Measurements from ENCODE around the gene ZNF225.
A peak's percentile ranks its signal among the peaks of the same experiment; 100 is the strongest.

The ZNF225 gene

DNA sequence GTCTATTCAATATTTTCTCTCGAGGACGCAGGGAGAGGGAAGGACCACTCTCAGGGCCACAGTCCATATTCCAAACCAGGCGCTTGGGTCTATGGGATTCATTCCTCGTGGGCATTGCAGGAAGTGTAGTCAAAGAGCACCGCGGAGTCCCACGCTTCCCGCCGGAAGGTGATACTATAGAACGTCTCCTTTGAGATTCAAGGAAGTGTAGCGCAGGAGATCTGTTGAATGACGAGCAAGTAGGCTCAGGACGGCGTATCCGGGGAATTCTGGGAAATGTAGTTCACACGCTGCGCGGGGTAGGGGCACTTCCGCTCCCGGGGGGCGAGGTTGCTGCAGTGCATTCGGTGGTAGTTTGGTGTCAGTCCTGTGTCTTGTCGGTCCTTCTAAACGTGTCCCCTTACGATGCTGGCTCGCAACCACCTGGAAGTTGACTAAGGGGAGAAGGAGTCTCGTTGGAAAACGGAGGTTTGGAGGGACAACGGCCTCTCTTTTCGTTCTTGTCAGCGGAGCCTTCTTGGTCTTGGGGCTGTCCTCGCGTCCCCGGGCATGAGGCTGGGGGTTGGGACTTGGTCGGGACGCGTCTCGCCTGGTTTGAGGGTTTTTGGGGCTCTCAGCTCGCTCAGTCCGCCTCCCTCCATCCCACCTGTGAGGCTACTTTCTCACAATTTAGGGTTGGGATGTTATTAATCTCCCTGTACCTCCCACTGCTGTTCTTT lies 41.2 kb upstream of the ZNF225 start, which contains the start of gene ZNF284 (continued):
- TF ChIP-seq, protein P1, sequence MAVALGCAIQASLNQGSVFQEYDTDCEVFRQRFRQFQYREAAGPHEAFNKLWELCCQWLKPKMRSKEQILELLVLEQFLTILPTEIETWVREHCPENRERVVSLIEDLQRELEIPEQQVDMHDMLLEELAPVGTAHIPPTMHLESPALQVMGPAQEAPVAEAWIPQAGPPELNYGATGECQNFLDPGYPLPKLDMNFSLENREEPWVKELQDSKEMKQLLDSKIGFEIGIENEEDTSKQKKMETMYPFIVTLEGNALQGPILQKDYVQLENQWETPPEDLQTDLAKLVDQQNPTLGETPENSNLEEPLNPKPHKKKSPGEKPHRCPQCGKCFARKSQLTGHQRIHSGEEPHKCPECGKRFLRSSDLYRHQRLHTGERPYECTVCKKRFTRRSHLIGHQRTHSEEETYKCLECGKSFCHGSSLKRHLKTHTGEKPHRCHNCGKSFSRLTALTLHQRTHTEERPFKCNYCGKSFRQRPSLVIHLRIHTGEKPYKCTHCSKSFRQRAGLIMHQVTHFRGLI (tag by site-specific recombination; IDR thresholded peaks at IDR 0.05), result no peak
- TF ChIP-seq ZNF416 (tag by site-specific recombination; IDR thresholded peaks at IDR 0.05) (peak; percentile 66; the same call in 1 of the 2 replicates), ZNF549 (tag by site-specific recombination; IDR thresholded peaks at IDR 0.05) (no peak), ZNF341 (tag by site-specific recombination; IDR thresholded peaks at IDR 0.05; ENCODE audit: low read depth) (peak; percentile 57; the same call in 1 of the 2 replicates), ZFP3 (tag by site-specific recombination; IDR thresholded peaks at IDR 0.05; ENCODE audit: low read depth) (no peak), ZXDB (tag by site-specific recombination; IDR thresholded peaks at IDR 0.05) (peak; percentile 97), ZSCAN30 (tag by site-specific recombination; IDR thresholded peaks at IDR 0.05) (peak; percentile 17), ZNF37A (tag by site-specific recombination; IDR thresholded peaks at IDR 0.05) (no peak), ZNF473 (tag by site-specific recombination; IDR thresholded peaks at IDR 0.05) (no peak), MZF1 (tag by site-specific recombination; IDR thresholded peaks at IDR 0.05; ENCODE audit: borderline replicate concordance) (peak; percentile 57), GFI1B (tag by site-specific recombination; IDR thresholded peaks at IDR 0.05) (no peak), KLF9 (tag by site-specific recombination; IDR thresholded peaks at IDR 0.05; ENCODE audit: low read depth) (peak; percentile 86), KLF1 (tag by site-specific recombination; IDR thresholded peaks at IDR 0.05) (peak; percentile 59), SP2 (tag by site-specific recombination; IDR thresholded peaks at IDR 0.05) (peak; percentile 80), GLIS1 (tag by site-specific recombination; IDR thresholded peaks at IDR 0.05) (peak; percentile 99), ZFP37 (tag by site-specific recombination; IDR thresholded peaks at IDR 0.05) (no peak; the same call in 1 of the 2 replicates), ZNF529 (tag by site-specific recombination; IDR thresholded peaks at IDR 0.05; ENCODE audit: insufficient replicate concordance) (no peak), ZNF610 (tag by site-specific recombination; IDR thresholded peaks at IDR 0.05; ENCODE audit: borderline replicate concordance) (peak; percentile 82; the same call in 1 of the 2 replicates), ZNF792 (tag by site-specific recombination; IDR thresholded peaks at IDR 0.05) (peak; percentile 84), ZNF670 (tag by site-specific recombination; IDR thresholded peaks at IDR 0.05; ENCODE audit: low read depth) (no peak), SCRT2 (tag by site-specific recombination; IDR thresholded peaks at IDR 0.05) (peak; percentile 100), ZFP69B (tag by site-specific recombination; IDR thresholded peaks at IDR 0.05) (peak; percentile 46; the same call in 1 of the 2 replicates)
- TF ChIP-seq, protein P2, sequence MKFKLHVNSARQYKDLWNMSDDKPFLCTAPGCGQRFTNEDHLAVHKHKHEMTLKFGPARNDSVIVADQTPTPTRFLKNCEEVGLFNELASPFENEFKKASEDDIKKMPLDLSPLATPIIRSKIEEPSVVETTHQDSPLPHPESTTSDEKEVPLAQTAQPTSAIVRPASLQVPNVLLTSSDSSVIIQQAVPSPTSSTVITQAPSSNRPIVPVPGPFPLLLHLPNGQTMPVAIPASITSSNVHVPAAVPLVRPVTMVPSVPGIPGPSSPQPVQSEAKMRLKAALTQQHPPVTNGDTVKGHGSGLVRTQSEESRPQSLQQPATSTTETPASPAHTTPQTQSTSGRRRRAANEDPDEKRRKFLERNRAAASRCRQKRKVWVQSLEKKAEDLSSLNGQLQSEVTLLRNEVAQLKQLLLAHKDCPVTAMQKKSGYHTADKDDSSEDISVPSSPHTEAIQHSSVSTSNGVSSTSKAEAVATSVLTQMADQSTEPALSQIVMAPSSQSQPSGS (tag by site-specific recombination; IDR thresholded peaks at IDR 0.05; ENCODE audit: low read depth), result no peak
- TF ChIP-seq, protein P3, sequence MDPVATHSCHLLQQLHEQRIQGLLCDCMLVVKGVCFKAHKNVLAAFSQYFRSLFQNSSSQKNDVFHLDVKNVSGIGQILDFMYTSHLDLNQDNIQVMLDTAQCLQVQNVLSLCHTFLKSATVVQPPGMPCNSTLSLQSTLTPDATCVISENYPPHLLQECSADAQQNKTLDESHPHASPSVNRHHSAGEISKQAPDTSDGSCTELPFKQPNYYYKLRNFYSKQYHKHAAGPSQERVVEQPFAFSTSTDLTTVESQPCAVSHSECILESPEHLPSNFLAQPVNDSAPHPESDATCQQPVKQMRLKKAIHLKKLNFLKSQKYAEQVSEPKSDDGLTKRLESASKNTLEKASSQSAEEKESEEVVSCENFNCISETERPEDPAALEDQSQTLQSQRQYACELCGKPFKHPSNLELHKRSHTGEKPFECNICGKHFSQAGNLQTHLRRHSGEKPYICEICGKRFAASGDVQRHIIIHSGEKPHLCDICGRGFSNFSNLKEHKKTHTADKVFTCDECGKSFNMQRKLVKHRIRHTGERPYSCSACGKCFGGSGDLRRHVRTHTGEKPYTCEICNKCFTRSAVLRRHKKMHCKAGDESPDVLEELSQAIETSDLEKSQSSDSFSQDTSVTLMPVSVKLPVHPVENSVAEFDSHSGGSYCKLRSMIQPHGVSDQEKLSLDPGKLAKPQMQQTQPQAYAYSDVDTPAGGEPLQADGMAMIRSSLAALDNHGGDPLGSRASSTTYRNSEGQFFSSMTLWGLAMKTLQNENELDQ (tag by site-specific recombination; IDR thresholded peaks at IDR 0.05; ENCODE audit: low read depth), result no peak
- TF ChIP-seq, protein P4, sequence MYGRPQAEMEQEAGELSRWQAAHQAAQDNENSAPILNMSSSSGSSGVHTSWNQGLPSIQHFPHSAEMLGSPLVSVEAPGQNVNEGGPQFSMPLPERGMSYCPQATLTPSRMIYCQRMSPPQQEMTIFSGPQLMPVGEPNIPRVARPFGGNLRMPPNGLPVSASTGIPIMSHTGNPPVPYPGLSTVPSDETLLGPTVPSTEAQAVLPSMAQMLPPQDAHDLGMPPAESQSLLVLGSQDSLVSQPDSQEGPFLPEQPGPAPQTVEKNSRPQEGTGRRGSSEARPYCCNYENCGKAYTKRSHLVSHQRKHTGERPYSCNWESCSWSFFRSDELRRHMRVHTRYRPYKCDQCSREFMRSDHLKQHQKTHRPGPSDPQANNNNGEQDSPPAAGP (tag by site-specific recombination; IDR thresholded peaks at IDR 0.05), result peak; percentile 61
- TF ChIP-seq, protein P5, sequence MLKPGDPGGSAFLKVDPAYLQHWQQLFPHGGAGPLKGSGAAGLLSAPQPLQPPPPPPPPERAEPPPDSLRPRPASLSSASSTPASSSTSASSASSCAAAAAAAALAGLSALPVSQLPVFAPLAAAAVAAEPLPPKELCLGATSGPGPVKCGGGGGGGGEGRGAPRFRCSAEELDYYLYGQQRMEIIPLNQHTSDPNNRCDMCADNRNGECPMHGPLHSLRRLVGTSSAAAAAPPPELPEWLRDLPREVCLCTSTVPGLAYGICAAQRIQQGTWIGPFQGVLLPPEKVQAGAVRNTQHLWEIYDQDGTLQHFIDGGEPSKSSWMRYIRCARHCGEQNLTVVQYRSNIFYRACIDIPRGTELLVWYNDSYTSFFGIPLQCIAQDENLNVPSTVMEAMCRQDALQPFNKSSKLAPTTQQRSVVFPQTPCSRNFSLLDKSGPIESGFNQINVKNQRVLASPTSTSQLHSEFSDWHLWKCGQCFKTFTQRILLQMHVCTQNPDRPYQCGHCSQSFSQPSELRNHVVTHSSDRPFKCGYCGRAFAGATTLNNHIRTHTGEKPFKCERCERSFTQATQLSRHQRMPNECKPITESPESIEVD (tag by site-specific recombination; IDR thresholded peaks at IDR 0.05), result no peak
- TF ChIP-seq, protein P6, sequence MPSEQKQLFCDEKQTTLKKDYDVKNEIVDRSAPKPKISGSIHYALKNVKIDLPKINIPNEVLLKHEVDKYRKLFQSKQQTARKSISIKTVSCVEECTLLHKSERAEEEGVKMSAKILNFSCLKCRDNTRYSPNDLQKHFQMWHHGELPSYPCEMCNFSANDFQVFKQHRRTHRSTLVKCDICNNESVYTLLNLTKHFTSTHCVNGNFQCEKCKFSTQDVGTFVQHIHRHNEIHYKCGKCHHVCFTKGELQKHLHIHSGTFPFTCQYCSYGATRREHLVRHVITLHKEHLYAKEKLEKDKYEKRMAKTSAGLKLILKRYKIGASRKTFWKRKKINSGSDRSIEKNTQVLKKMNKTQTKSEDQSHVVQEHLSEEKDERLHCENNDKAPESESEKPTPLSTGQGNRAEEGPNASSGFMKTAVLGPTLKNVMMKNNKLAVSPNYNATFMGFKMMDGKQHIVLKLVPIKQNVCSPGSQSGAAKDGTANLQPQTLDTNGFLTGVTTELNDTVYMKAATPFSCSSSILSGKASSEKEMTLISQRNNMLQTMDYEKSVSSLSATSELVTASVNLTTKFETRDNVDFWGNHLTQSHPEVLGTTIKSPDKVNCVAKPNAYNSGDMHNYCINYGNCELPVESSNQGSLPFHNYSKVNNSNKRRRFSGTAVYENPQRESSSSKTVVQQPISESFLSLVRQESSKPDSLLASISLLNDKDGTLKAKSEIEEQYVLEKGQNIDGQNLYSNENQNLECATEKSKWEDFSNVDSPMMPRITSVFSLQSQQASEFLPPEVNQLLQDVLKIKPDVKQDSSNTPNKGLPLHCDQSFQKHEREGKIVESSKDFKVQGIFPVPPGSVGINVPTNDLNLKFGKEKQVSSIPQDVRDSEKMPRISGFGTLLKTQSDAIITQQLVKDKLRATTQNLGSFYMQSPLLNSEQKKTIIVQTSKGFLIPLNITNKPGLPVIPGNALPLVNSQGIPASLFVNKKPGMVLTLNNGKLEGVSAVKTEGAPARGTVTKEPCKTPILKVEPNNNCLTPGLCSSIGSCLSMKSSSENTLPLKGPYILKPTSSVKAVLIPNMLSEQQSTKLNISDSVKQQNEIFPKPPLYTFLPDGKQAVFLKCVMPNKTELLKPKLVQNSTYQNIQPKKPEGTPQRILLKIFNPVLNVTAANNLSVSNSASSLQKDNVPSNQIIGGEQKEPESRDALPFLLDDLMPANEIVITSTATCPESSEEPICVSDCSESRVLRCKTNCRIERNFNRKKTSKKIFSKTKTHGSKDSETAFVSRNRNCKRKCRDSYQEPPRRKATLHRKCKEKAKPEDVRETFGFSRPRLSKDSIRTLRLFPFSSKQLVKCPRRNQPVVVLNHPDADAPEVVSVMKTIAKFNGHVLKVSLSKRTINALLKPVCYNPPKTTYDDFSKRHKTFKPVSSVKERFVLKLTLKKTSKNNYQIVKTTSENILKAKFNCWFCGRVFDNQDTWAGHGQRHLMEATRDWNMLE (tag by site-specific recombination; conservative IDR thresholded peaks at IDR 0.05; ENCODE audit: low read depth), result peak; percentile 97

Measured in HEK293 (cell line).